ENCODE measurements around the gene STX1A.

The STX1A gene

DNA sequence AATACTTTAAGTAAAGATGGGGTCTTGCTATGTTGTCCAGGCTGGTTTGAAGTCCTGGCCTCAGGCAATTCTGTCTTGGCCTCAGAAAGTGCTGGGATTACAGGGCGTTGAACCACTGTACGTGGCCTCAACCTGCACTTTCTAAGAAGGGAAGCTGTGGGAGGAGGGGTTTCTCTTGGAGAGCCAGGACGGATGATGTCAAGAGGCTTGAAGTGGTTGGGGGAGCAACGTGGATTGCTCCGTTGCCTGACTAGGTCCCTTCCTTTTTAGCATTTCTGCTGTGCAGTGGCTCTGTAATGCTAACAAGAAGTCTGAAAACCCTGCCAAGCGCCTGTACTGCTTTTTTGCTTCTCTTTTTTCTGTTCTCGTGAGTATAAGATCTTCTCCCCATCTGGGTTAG lies 28.8 kb downstream of the STX1A start:
- Histone ChIP-seq H3K4me3 (no peak overlapping the region), H4K20me1 (peaks cover 0 to 100% (median 97%) of the 10 kb centered on the region in 11 experiments; a peak in 21 of 22 replicates), H3K27me3 (no peaks in the 10 kb centered on the region), H3K4me1 (peaks cover 27 to 69% (median 54%) of the 10 kb centered on the region in 10 experiments), H3K9me3 (replicated peaks in 1 of 11) (no peaks in the 10 kb centered on the region), H3K27ac (no peak overlapping the region), H3K4me2 (peak overlapping the region in 1 of 11 experiments; percentile 39; a peak in 2 of 22 replicates), H3K36me3 (peaks cover 86 to 100% (median 96%) of the 10 kb centered on the region in 11 experiments), H3K9ac (no peak overlapping the region)
- TF ChIP-seq Cebpa-rat (IDR thresholded peaks at IDR 0.05) = no peak

- Histone ChIP-seq H3K9me3 (replicated peaks in 1 of 11) (no peaks in the 10 kb centered on the region), H3K27ac (no peak overlapping the region), H3K4me1 (peaks cover 18 to 67% (median 46%) of the 10 kb centered on the region in 10 experiments), H3K36me3 (peaks cover 62 to 84% (median 78%) of the 10 kb centered on the region in 11 experiments), H3K4me2 (no peak overlapping the region), H3K4me3 (no peak overlapping the region), H3K27me3 (no peaks in the 10 kb centered on the region), H4K20me1 (peaks cover 0 to 96% (median 82%) of the 10 kb centered on the region in 11 experiments; a peak in 20 of 22 replicates), H3K9ac (no peak overlapping the region)
- no peak for TF ChIP-seq Cebpa-rat (IDR thresholded peaks at IDR 0.05)
These were observed 31.2 kb downstream of the STX1A start for GRCh38 chr7:73688288-73688687.

- TF ChIP-seq Cebpa-rat (IDR thresholded peaks at IDR 0.05) = no peak
- Histone ChIP-seq H4K20me1 (peaks cover 0 to 83% (median 66%) of the 10 kb centered on the region in 11 experiments; a peak in 17 of 22 replicates), H3K9me3 (replicated peaks in 1 of 11) (no peaks in the 10 kb centered on the region), H3K4me2 (peak overlapping the region in 8 of 11 experiments; percentile 78 to 99 (median 96); a peak in 13 of 22 replicates), H3K27ac (no peak overlapping the region), H3K36me3 (peaks cover 37 to 64% (median 49%) of the 10 kb centered on the region in 11 experiments), H3K27me3 (no peaks in the 10 kb centered on the region), H3K9ac (no peak overlapping the region; a peak in 1 of 22 replicates), H3K4me1 (peaks cover 38 to 62% (median 49%) of the 10 kb centered on the region in 10 experiments), H3K4me3 (no peak overlapping the region)
These were observed 34.2 kb downstream of the STX1A start for GRCh38 chr7:73685311-73685710.

DNA sequence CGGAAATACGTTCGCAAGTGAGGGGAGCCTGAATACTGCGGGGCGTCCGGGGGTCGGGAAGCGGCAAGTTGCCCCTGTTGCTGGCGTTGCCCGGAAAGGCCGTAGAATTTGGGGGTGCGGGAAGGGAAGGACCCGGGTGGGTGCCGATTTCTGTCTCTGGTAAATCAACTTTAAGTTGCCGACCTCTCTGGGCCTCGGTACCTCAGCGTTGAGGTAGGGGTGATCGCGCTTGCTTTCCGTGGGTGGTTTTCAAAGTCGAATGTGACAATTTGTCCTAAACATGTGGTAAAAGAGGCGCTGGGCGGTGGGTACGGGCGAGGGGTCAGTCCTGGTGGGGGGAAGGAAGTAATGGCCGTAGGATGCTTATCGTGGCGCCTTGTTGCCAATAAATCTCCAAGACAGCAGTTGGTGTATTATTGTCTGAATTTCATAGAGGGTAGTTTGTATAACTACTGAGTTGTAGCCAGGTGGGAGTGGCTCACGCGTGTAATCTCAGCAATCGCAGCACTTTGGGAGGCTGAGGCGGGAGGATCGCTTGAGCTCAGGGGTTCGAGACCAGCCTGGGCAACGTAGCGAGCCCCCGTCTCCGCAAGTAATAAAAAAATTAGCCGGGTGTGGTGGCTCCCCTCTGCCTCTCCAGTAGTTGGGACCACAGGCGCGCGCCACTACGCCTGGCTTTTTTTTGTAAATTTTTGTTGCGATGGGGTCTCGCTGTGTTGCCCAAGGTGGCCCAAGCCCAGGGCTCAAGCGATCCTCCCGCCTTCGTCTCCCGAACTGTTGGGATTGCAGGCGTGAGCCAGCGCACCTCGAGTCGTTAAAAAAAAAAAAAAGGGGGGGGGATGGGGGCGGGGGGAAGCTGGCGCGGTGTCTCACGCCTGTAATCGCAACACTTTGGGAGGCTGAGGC lies 35.4 kb downstream of the STX1A start:
- Histone ChIP-seq H3K9ac (peak overlapping the region; percentile 85 to 96 (median 92)), H3K27ac (peak overlapping the region; percentile 74 to 93 (median 87)), H3K4me1 (peaks cover 29 to 57% (median 43%) of the 10 kb centered on the region in 10 experiments), H3K9me3 (replicated peaks in 1 of 11) (no peaks in the 10 kb centered on the region), H3K27me3 (no peaks in the 10 kb centered on the region), H4K20me1 (peaks cover 0 to 83% (median 64%) of the 10 kb centered on the region in 11 experiments; a peak in 18 of 22 replicates), H3K36me3 (peaks cover 29 to 64% (median 44%) of the 10 kb centered on the region in 11 experiments), H3K4me2 (peak overlapping the region; percentile 78 to 99 (median 96)), H3K4me3 (peak overlapping the region; percentile 78 to 99 (median 92))
- no peak for TF ChIP-seq Cebpa-rat (IDR thresholded peaks at IDR 0.05)

GRCh38 chr7:73683056-73683787 lies 36.2 kb downstream of the STX1A start, which contains the start of the genes BUD23 and DNAJC30:
TSS of gene BUD23 (plus strand) at chr7:73683597. CDS start at chr7:73683626, 29 bp downstream.
TSS of gene DNAJC30 (minus strand) at chr7:73683453. CDS start at chr7:73683423, 30 bp downstream.
- no peak for TF ChIP-seq Cebpa-rat (IDR thresholded peaks at IDR 0.05)
- Histone ChIP-seq H3K36me3 (peaks cover 28 to 64% (median 43%) of the 10 kb centered on the region in 11 experiments), H3K27ac (peak within 1 kb of the TSS; percentile 79 to 93 (median 87))

GRCh38 chr7:73682745-73683055 lies 36.8 kb downstream of the STX1A start:
- no peak for TF ChIP-seq Cebpa-rat (IDR thresholded peaks at IDR 0.05)
- peak overlapping the region; percentile 85 to 96 (median 92) for H3K9ac ChIP-seq
- H3K27me3 ChIP-seq = no peaks in the 10 kb centered on the region
- peaks cover 29 to 47% (median 41%) of the 10 kb centered on the region in 10 experiments for H3K4me1 ChIP-seq
- H3K27ac ChIP-seq = peak overlapping the region; percentile 79 to 93 (median 87)
- peaks cover 0 to 83% (median 67%) of the 10 kb centered on the region in 11 experiments; a peak in 18 of 22 replicates for H4K20me1 ChIP-seq
- H3K36me3 ChIP-seq = peaks cover 24 to 64% (median 43%) of the 10 kb centered on the region in 11 experiments
- peak overlapping the region; percentile 84 to 99 (median 98) for H3K4me2 ChIP-seq
- no peaks in the 10 kb centered on the region for H3K9me3 ChIP-seq (replicated peaks in 1 of 11)
- H3K4me3 ChIP-seq = peak overlapping the region; percentile 78 to 99 (median 92)

More at GRCh38 chr7:73683056-73683787, 36.2 kb downstream of the STX1A start, which contains the start of the genes BUD23 and DNAJC30:
- H3K4me3 ChIP-seq = peak within 1 kb of the TSS; percentile 78 to 99 (median 92)
- no peaks in the 10 kb centered on the region for H3K27me3 ChIP-seq
- H3K9ac ChIP-seq = peak within 1 kb of the TSS; percentile 85 to 96 (median 92)
- peaks cover 0 to 83% (median 66%) of the 10 kb centered on the region in 11 experiments; a peak in 18 of 22 replicates for H4K20me1 ChIP-seq
- no peaks in the 10 kb centered on the region for H3K9me3 ChIP-seq (replicated peaks in 1 of 11)
- peak within 1 kb of the TSS; percentile 95 to 99 (median 98) for H3K4me2 ChIP-seq
- peaks cover 29 to 48% (median 41%) of the 10 kb centered on the region in 10 experiments for H3K4me1 ChIP-seq

GRCh38 chr7:73681031-73681430 lies 38.4 kb downstream of the STX1A start:
- no peak overlapping the region; a peak in 2 of 20 replicates for H3K4me3 ChIP-seq
- TF ChIP-seq Cebpa-rat (IDR thresholded peaks at IDR 0.05) = no peak
- H3K36me3 ChIP-seq = peaks cover 7 to 49% (median 27%) of the 10 kb centered on the region in 11 experiments; a peak in 19 of 22 replicates
- H3K9me3 ChIP-seq (replicated peaks in 1 of 11) = no peaks in the 10 kb centered on the region
- H3K4me1 ChIP-seq = peaks cover 29 to 47% (median 41%) of the 10 kb centered on the region in 10 experiments
- peaks cover 0 to 71% (median 52%) of the 10 kb centered on the region in 11 experiments; a peak in 18 of 22 replicates for H4K20me1 ChIP-seq
- H3K27ac ChIP-seq = no peak overlapping the region
- H3K9ac ChIP-seq = peak overlapping the region in 7 of 11 experiments; percentile 92 to 96 (median 94); a peak in 11 of 22 replicates
- H3K27me3 ChIP-seq = no peaks in the 10 kb centered on the region
- H3K4me2 ChIP-seq = peak overlapping the region; percentile 84 to 99 (median 98)

GRCh38 chr7:73680501-73680900 lies 39.0 kb downstream of the STX1A start:
- Histone ChIP-seq H3K36me3 (peaks cover 7 to 45% (median 23%) of the 10 kb centered on the region in 11 experiments; a peak in 18 of 22 replicates), H3K27me3 (no peaks in the 10 kb centered on the region), H4K20me1 (peaks cover 0 to 71% (median 50%) of the 10 kb centered on the region in 11 experiments; a peak in 18 of 22 replicates), H3K4me1 (peaks cover 29 to 47% (median 41%) of the 10 kb centered on the region in 10 experiments), H3K4me2 (peak overlapping the region; percentile 84 to 99 (median 98); a peak in 17 of 22 replicates), H3K27ac (no peak overlapping the region), H3K4me3 (no peak overlapping the region), H3K9me3 (replicated peaks in 1 of 11) (no peaks in the 10 kb centered on the region), H3K9ac (peak overlapping the region in 4 of 11 experiments; percentile 6 to 96 (median 70); a peak in 2 of 22 replicates)
- TF ChIP-seq Cebpa-rat (IDR thresholded peaks at IDR 0.05) = no peak

Data from BLaER1 treated with 17β-estradiol and CSF1 and Interleukin-3, amounts not matched to agents 10 nM and 100 nM (cell line).